OCI-M2 (cell line): ENCODE measurements around the gene ICAM2.
"Not testable (repeated sequence)": the region's sequence is repeated elsewhere in the genome, so short reads cannot be mapped to it uniquely, and the experiment has no call there.

Experiments used
- DNase-seq: peaks from one replicate; lab custom pipeline; 2025; ENCODE audit not compliant: unreplicated experiment; lab: John Stamatoyannopoulos, UW

Gene ICAM2

GRCh38 chr17:64009571-64010402 lies 10.6 kb downstream of the ICAM2 start:
- DNase-seq, result no peak

GRCh38 chr17:64008830-64009229 lies 11.6 kb downstream of the ICAM2 start:
- DNase-seq, result no peak

GRCh38 chr17:64008346-64008745 lies 12.1 kb downstream of the ICAM2 start:
- DNase-seq, result no peak

- DNase-seq, result no peak
Measured at GRCh38 chr17:64007838-64008282, 12.6 kb downstream of the ICAM2 start.

GRCh38 chr17:64007089-64007837 lies 13.2 kb downstream of the ICAM2 start:
- DNase-seq, result not testable (repeated sequence)

GRCh38 chr17:64006361-64007088 lies 13.9 kb downstream of the ICAM2 start:
- no peak for DNase-seq

- no peak for DNase-seq
Measured at GRCh38 chr17:64005734-64006167, 14.7 kb downstream of the ICAM2 start.

GRCh38 chr17:64004903-64005733 lies 15.3 kb downstream of the ICAM2 start:
- no peak for DNase-seq

- no peak for DNase-seq
Measured at GRCh38 chr17:64004218-64004770, 16.1 kb downstream of the ICAM2 start.

- DNase-seq, result no peak
Measured at GRCh38 chr17:64003526-64004121, 16.8 kb downstream of the ICAM2 start.

GRCh38 chr17:64002658-64003525 lies 17.5 kb downstream of the ICAM2 start:
- no peak for DNase-seq

- no peak for DNase-seq
Measured at GRCh38 chr17:64001763-64002529, 18.5 kb downstream of the ICAM2 start.

GRCh38 chr17:64001091-64001579 lies 19.3 kb downstream of the ICAM2 start:
- no peak for DNase-seq

- no peak for DNase-seq
Measured at GRCh38 chr17:63999680-64000531, 20.5 kb downstream of the ICAM2 start.

- DNase-seq, result no peak
Measured at GRCh38 chr17:63998721-63999679, 21.4 kb downstream of the ICAM2 start.
